Mesenteric fat pad (tissue), 1 donor: ENCODE data around the gene FKBP1A. TPM values are rescaled to one million over a fixed set of nuclear protein-coding genes. Genes with fewer than 3 reads are reported as not detected.
"Not testable (repeated sequence)": the region's sequence is repeated elsewhere in the genome, so short reads cannot be mapped to it uniquely, and the experiment has no call there.

ENCODE experiments used
- DNase-seq: peaks from one replicate; pipeline ENCODE4 v3.0.0-alpha.2; 2020; ENCODE audit warnings: low spot score
- total RNA-seq: library from RNA; stranded (reverse); fragmentation: NEBNext Ultra II Directional; extraction: Animal tissue kit (Norgen Biotek cat#: 25700); gene quantifications from one replicate; pipeline ENCODE4 v1.2.1, GENCODE V29; 2021
- donor health status: DM: yes; HTN: yes; CAD: no.

The FKBP1A gene
- total RNA-seq, 1 donor from 2014 or later, result 384 TPM

DNA sequence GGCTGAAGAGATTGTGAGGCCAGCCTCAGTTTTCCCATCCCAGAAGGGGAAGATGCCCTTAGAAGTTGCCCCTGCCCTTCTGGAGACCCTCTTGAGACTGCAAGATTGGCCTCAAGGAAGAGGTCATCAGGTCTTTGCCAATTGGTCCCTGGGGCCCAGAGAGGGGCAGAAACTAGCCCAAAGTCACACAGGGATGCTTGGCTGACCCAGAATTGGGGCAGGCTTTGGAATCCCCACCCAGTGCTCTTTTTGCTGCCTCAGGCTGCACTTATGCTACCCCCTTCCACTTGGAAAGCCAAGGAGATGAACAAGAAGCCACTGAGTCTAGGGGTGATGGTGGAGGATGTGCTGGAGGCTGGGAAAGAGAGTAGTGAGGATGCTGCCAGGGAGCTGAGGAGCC, 24.9 kb upstream of the FKBP1A start:
- no peak for DNase-seq

DNA sequence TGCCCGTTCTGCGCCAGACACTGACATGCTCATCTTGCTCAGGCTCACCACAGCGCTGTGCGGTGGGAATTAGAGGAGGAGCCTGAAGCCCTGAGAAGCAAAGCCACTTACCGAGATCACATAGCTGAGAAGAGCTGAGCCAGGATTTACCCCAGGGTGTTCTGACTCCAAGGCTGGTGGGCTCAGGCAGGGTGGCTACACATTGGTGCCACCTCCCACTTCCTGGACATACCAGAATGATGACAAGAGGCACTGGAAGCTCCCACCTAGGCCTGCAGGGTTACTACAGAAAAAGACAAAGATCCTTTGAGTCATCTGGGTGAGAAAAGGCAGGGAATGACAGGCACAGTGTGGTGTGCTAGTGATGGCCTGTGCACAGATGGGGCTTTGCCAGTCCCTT, 24.4 kb upstream of the FKBP1A start:
- no peak for DNase-seq

DNA sequence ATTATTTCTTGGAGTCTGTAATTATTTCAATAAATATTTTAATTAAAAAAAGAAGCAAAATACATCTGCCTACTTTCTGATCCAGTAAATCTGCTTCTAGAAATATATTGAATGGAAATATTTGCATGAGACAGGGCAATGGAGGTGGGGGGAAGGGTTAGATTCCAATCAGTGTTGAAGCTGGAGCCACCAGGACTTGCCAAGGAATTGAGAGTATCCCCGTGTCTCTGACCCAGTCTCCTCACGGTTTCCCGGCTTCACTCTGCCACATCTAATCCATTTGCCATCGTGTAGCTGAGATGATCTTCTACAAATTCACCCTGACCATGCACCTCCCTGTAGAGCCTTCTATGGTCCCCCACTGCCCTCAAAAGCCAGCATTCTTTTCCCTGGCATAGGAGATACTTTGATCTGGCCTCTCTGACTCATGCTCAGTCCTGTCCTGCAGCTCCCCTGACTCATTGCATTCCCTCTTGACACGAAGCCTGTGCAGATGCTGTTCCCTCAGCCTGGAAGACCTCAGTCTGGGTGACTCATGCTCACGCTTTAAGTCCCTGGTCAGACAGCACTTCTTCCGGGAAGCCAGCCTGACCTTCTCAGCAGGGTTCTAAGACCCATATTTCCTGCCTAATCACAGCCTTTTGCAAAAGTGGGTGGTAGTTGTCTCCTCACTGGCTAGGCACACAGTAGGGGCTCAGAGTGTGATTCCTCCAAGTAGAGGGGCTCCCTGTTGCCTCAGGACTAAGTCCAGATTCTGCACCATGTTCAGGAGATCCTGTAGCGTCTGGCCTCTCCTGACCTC, 23.0 kb upstream of the FKBP1A start:
- no peak for DNase-seq

DNA sequence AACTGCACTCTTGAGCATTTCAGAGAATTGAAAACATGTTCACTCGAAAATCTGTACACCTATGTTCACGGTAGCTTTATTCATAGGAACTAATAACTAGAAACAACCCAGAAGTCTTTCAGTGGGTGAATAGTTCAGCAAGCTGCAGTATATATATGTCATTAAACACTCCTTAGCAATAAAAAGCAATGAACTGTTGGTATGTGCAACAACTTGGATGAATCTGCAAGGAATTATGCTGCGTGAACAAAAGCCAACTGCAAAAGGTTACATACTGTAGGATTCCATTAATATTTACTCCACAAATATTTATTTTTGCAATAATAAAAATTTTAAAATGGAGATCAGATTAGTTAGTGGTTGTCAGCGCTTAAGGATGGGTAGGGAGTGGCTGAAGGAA, 22.1 kb upstream of the FKBP1A start:
- no peak for DNase-seq

DNA sequence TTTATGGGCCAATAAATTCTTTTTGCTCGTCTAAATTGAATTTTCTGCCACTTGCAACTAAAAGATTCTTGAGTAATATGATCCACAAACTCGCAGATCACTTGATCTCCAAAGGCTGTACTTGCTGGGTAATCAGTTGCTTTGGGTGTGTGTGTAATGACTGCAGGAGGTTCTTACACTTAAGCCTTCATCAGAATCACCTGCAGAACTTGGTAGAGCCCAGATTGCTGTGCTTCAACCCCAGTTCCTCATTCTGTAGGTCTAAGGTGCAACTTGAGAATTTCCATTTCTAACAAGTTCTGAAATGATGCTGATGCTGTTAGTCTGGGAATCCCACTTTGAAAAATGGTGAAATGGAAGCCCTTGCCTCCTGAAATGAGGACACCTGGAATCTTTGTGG, 12.9 kb upstream of the FKBP1A start:
- DNase-seq, result no peak

DNA sequence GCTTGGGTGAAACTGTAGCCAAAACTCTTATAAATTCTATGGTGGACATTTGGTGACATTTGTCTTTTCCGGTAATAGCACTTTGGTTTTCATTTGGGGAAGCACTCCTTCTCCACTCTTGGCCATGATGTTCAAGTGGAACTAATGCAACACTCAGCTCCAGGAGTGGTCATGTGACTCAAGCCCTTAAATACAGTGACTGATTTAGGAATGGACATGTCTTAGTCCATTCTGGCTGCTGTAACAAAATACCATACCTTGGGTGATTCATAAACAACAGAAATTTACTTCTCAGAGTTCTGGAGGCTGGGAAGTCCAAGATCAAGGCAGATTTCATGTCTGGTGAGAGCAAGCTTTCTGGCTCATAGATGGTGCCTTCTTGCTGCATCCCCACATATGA, 10.8 kb upstream of the FKBP1A start:
- DNase-seq, result no peak

DNA sequence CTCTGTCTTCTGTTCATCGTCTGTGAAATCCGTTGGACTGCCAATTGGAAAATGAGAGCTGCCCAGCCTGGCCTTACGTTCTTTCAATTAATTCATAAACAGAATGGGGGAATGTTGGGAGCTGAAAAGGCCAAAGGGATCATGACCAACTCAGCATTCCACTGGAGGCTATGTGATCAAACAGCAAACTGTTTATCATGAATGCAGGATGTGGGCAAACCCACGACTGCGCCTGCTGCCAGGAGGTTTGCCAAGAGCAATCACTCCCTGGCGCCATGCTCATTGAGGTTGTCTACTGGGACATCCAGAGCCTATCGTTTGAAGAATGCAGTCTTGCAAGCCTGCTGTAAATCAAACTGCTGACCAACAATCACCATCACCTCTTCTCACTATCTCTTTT, 9.3 kb upstream of the FKBP1A start:
- DNase-seq, result no peak

DNA sequence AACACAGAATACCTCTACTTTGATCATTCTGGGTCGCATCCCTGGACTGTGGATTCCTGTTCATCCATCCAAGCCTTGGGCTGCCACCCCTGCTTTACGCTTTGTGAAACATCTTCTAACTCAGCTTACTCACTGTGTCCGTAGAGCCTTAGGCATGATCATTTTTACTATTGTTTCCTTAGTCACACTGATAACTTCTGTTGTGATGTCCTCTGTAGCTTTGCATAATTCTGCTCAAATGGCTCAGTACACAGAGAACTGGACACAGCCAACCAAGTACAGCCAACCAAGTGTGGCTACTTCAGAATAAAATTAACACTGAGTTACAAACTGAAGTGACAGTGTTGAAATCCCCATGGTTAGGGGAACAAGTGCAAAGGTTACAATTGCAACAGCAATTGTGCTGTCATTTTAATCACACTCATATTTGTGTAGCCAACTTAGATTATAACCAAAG, 8.6 kb upstream of the FKBP1A start:
- DNase-seq, result no peak

DNA sequence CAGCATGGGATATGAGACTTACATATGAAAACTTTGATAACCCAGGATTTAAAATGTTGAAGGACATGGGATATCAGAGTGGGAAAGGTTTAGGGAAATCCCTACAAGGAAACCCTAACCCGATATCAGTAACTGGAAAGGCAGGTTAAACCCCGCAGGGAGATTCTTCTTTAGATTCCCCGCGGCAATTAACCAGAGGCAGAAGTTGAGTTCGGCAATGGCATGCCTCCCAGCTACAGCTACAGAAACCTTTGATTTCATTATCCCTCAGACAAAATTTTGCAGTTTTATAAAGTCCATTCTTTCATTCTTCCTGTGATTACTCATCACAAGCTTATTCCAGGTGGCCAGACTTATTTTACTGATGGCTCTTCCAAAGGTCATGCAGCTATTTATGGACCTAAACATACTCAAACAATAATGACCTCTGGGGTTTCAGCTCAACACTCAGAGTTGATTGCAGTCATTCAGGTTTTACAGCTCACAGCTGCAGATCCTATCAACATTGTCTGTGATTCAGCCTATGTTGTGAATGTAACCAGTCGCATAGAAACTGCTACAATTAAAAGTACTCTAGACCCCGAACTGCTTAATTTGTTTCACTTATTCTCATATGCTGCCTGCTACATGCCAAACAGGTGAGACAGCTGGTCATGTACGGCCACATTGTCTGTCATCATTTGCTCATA, 7.0 kb upstream of the FKBP1A start:
- DNase-seq, result not testable (repeated sequence)

DNA sequence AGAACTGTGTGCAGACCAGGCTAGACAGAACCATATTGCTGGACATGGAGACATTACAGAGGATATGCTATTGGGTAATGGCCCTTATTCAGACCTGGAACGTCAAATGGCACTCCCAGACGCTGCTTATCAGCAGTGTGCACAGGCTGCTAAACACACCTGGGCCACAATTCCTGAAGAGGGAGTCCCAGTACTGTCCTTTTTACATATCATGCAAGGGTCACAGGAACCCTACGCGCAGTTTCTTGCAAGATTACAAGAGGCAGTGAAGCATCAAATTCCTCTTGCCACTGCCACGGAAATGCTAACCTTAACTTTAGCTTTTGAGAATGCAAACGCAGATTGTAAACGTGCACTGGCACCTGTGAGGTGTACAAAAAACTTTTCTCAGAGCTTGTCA, 5.3 kb upstream of the FKBP1A start:
- DNase-seq, result not testable (repeated sequence)

DNA sequence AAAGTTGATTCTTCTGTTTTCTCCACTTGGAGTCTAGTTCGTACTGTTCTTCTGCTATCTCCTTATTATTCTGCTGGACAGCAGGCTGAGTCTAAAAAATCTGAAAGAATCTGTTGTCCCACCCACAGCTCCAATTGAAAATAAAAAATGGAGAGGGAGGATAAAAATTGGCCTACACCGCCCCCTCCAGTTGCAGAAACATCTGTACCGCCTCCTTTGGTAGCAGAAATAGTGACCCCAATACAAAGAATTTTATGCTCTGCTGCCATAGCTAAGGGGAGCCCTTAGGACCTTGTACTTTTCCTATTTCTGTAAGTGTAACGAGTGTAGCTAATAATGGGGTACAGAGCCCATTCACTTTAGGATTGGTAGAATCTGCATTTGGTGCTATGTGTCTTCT, 4.9 kb upstream of the FKBP1A start:
- DNase-seq, result no peak

DNA sequence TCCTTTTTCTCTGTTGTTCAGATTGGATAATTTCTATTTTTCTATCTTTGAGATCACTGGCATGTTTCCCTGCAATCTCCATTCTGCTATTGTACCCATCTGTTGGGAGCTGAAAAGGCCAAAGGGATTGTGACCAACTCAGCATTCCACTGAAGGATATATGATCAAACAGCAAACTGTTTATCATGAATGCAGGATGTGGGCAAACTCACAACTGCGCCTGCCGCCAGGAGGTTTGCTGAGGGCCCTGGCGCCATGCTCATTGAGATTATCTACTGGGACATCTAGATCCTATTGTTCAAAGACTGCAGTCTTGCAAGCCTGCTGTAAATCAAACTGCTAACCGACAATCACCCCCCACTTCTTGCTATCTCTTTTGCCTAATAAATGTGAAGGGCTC, 3.8 kb upstream of the FKBP1A start:
- DNase-seq, result no peak

DNA sequence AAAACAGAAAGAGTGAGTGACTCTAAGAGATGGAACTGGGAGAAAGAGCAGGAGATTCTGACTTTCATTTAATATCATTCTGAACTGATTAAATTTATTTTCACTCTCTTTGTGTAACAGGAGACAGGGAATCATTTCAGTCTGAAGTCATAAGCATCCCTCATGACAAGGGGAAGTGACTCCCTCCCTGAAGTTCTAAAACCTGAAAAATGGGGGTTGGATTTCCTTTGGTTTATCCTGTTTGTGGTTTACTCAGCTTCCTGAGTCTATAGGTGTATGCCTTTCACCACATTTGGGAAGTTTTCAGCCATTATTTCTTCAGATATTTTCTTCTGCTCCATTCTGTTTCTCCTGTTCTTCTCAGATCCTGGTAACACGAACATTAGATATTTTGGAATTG, 3.4 kb upstream of the FKBP1A start:
- no peak for DNase-seq

DNA sequence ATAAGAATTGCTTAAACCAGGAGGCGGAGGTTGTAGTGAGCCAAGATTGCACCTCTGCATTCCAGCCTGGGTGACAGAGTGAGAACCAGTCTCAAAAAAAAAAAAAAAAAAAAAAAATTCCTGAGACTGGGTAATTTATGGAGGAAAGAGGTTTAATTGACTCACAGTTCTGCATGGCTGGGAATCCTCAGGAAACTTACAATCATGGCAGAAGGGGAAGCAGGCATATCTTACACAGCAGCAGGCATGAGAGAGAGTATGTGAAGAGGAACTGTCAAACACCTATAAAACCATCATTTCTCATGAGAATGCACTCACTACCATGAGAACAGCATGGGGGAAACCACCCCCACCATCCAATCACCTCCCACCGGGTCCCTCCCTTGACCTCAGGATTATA, 1.8 kb upstream of the FKBP1A start:
- no peak for DNase-seq

DNA sequence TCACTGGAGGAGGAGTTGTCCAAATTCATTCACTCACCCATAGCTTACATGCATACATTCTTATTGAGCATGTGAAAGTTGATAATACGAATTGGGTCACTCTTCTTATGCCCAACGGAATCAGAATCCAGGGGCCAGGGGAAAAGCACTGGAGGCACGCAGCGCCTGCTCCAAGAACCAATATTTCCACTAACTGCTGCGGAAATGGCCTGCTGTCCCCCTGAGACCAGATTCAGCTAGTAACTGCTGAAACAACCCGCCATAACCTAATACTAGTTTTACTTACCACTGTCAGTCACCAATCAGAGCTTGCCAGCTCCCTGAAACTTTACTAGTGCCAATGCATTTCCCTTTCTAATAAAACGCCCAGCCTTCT, 641 bp upstream of the FKBP1A start:
- peak; percentile 2 for DNase-seq

DNA sequence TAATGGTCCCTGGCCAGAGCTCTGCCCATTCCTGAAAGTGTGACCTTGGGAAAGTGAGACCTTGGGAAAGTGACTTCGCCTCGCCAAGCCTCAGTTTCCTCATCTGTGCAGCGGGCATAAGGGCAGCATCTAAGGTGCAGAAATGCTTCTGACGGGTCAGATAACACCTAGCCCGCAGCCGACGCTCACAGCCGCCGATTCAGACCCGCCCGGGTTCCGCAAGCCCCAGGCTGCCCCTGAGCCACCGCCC, 486 bp downstream of the FKBP1A start:
- DNase-seq, result no peak

DNA sequence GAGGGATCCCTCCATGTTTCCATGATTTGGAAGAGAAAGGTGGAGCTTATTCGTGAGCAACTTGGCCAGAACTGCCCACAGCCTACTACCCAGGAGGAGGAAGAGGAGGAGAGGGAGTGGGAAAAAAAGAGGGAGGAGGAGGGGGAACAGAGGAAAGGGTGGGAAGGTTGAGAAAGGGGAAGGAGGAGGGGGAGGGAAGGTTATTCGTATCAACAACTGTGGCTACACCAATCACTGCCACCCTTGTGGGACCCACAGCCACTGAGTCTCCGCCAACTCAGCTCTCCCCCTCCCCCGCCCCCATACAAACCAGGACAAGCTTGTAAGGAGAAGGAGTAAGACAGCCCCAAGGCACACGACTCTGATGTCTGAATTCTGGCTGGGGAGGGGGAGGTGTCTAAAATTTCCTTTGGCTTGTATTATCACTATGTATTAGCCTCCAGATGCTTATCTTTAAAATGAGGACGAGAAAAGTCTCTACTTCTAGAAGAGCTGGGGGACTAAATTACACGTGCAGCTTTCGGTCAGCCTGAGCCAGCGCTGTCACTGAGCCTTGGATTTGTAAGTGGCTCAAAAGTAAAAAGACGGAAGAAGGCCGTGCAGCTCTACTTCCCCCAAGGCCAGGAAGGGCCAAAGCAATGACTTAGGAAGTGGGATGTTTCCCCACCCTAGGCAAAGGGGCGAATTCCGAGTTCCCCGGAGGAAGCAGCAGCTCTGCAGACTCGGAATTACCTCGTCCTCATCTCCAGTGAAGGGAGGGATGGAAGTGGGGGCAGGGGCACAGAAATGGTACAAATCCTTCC, 1.0 kb downstream of the FKBP1A start:
- peak; percentile 75 for DNase-seq

DNA sequence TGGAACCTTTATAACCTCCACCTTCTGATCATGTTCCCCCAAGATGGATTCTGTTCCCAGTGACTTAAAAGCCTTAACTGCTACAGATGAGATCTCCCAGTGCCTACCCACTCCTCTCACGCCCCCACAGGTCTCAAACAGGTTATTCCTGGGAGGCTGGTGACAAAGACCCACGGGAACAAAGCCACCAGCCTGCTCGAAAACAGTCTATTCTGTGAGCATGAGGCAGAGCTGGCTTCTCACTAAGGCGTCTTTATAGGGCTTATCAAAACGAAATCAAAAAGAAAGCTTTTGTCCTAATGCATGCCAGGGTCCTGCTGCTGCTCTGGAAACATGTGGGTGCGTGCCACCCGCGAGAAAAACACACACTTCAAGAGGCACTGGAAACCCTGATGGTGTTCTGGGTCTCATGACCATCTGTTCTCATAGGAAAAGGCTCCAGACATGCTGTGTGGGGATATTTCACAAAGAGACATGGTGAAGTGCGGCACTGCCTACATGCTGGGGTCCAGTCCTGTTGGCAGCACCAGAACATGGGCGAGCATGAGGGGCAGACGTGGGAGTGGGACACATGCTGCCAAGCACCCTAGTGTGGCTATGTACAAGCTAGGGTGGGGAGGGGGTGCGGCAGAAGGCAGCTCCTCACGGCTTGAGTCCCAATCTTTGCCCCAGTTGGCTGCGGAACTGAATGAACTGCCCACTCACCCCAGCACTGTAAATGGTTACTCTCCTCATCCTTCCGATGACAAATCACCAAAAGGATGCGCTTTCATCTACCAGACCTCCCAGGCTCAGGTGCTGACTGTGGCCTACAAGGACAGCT, 2.1 kb downstream of the FKBP1A start:
- peak; percentile 75 for DNase-seq

DNA sequence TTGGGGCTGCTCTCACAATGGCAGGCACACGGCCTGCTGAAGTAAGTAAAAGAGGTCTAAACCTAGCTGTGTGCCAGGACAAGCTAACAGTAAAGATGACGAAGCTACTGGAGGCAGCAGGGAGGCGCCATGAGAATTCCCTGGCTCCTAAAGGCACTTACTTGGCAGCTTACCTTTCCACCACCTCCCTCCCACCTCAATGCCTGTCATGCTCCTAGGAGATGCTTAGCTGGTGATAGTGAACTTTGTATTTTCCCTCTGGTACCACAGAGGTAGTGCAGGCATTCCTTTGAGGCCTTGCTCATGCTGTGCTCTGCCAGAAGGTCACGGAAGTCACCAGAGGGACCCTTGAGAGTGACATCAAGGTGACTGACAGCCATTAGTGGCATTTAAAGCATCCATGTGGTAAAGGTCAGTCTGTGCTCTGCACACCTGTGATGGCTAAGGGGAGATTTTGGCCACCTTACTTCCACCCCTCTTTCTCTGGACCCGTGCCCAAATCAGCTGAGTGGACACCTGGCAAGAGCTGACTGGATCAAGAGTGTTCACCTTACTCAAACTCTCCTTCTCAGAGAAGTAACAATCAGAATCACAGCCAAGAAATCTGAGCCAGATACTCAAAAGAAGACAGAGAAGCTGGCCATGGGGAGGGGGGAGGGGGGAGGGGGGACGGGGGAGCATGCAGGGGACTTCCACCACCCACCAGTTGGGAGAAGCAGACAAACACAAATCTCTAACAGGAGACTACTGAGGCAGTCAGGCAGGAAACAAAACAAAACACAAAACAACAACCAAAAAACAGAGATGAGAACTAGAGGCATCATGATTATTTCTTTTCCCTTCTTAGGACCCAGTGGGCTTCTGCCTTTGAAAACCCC, 2.9 kb downstream of the FKBP1A start:
- DNase-seq, result no peak

DNA sequence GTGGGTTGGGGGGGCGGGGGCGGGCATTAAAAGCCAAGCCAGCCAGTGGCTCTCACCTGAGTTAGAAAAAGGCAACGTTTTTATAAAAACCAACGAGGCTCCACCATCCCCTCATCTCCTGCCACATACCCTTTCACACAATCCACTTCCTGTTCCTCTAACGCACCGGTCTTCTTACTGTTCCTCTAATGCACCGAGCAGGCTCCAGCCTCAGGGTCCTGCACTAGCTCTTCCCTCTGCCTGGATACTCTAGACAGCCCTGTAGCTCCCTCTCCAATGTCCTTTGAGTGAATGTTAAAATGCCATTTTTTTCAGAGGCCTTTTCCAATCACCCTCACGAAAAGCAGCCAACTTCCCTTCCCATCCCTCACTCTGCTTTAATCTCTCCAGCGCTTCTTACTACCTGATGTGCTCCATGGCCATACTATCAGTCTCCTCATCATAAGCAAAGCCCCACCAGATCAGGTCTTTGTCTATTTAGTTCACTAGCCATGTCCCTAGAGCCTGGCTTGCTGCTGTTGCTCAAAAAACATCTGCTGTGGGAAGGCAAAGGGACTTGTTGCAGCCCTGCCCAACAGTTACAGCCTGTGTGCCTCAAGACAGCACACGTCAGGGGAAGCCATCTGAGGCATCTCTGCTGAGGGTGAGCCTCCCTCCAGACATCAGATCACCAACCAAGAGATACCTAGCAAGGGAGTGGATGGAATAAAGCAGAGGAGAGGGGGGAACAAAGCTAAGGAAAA, 3.9 kb downstream of the FKBP1A start:
- DNase-seq, result no peak
